Endothelial cell (in vitro differentiated cells): ENCODE measurements around the gene RNF125. TPM values are rescaled to one million over a fixed set of nuclear protein-coding genes. Genes with fewer than 3 reads are reported as not detected.

ENCODE experiments used
- DNase-seq: peaks from one replicate; pipeline ENCODE4 v3.0.0; 2021; ENCODE audit warnings: low spot score
- H3K27ac Mint-ChIP-seq: one replicate; pipeline ENCODE4 v1.8.0; 2021; ENCODE audit warnings: mixed read lengths, inconsistent platforms; ENCODE audit not compliant: unreplicated experiment
- H3K27me3 Mint-ChIP-seq: one replicate; pipeline ENCODE4 v1.8.0; 2021; ENCODE audit warnings: mild to moderate bottlenecking, moderate library complexity, mixed read lengths, inconsistent platforms; ENCODE audit not compliant: unreplicated experiment
- H3K36me3 Mint-ChIP-seq: one replicate; pipeline ENCODE4 v1.8.0; 2021; ENCODE audit warnings: mild to moderate bottlenecking, low read depth, mixed read lengths, inconsistent platforms; ENCODE audit not compliant: unreplicated experiment
- H3K4me1 Mint-ChIP-seq: one replicate; pipeline ENCODE4 v1.8.0; 2021; ENCODE audit warnings: mild to moderate bottlenecking, mixed read lengths, inconsistent platforms; ENCODE audit not compliant: unreplicated experiment
- H3K4me3 Mint-ChIP-seq: one replicate; pipeline ENCODE4 v1.8.0; 2021; ENCODE audit warnings: mild to moderate bottlenecking, mixed read lengths, inconsistent platforms; ENCODE audit not compliant: unreplicated experiment
- H3K9me3 Mint-ChIP-seq: one replicate; pipeline ENCODE4 v1.8.0; 2021; ENCODE audit warnings: mixed read lengths, inconsistent platforms; ENCODE audit not compliant: unreplicated experiment
- CTCF ChIP-seq: fragments of 200-600 bp; sonication (generic); IDR thresholded peaks from one replicate; pipeline ENCODE4 v1.5.0; 2021; ENCODE audit warnings: antibody characterized with exemption; ENCODE audit not compliant: unreplicated experiment
- total RNA-seq: library from RNA; stranded (reverse); fragmentation: NEBNext Ultra II Directional; extraction: Animal tissue kit (Norgen Biotek cat#: 25700); gene quantifications from one replicate; pipeline ENCODE4 v1.2.1, GENCODE V29; 2021; ENCODE audit not compliant: unreplicated experiment

RNF125 gene
- total RNA-seq, 1 donor from 2014 or later: 5.2 TPM

GRCh38 chr18:32025744-32026143 is 7.1 kb downstream of the RNF125 start:
- H3K4me3 Mint-ChIP-seq: no peak overlapping the region
- no peaks in the 10 kb centered on the region for H3K9me3 Mint-ChIP-seq
- H3K36me3 Mint-ChIP-seq: no peaks in the 10 kb centered on the region
- H3K27ac Mint-ChIP-seq: no peak overlapping the region
- H3K4me1 Mint-ChIP-seq: peaks cover 6% of the 10 kb centered on the region
- TF ChIP-seq CTCF: no peak
- no peak for DNase-seq
- no peaks in the 10 kb centered on the region for H3K27me3 Mint-ChIP-seq

GRCh38 chr18:32026491-32027086 is 8.0 kb downstream of the RNF125 start:
- Mint-ChIP-seq H3K4me1 (peaks cover 6% of the 10 kb centered on the region), H3K27me3 (no peaks in the 10 kb centered on the region), H3K9me3 (no peaks in the 10 kb centered on the region), H3K4me3 (no peak overlapping the region), H3K27ac (no peak overlapping the region), H3K36me3 (no peaks in the 10 kb centered on the region)
- TF ChIP-seq CTCF: no peak
- DNase-seq: no peak

GRCh38 chr18:32029558-32029957 is 10.9 kb downstream of the RNF125 start:
- Mint-ChIP-seq H3K27ac (no peak overlapping the region), H3K36me3 (no peaks in the 10 kb centered on the region), H3K27me3 (peaks cover 2% of the 10 kb centered on the region), H3K4me1 (no peaks in the 10 kb centered on the region), H3K4me3 (no peak overlapping the region), H3K9me3 (no peaks in the 10 kb centered on the region)
- no peak for DNase-seq
- no peak for TF ChIP-seq CTCF

DNA sequence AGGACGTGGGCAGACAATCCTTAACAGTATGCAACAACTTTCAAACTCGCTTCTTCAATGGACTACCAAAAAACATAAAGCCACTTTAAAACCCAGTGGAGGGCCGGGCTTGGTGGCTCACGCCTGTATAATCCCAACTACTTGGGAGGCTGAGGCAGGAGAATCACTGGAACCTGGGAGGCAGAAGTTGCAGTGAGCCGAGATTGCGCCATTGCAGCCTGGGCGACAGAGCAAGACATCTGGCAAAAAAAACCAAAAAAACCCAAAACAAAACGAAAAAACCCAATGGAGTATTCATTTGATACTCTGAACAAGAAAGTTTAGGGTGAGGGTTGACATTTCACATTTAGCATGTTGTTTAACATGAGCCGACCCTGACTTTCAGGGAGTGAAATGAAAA is 14.0 kb downstream of the RNF125 start:
- DNase-seq: no peak
- TF ChIP-seq CTCF: no peak
- no peaks in the 10 kb centered on the region for H3K4me1 Mint-ChIP-seq
- H3K9me3 Mint-ChIP-seq: no peaks in the 10 kb centered on the region
- H3K27ac Mint-ChIP-seq: no peak overlapping the region
- H3K36me3 Mint-ChIP-seq: peaks cover 7% of the 10 kb centered on the region
- no peak overlapping the region for H3K4me3 Mint-ChIP-seq
- H3K27me3 Mint-ChIP-seq: peaks cover 2% of the 10 kb centered on the region

- Mint-ChIP-seq H3K27me3 (peaks cover 2% of the 10 kb centered on the region), H3K4me1 (no peaks in the 10 kb centered on the region), H3K9me3 (no peaks in the 10 kb centered on the region), H3K36me3 (peaks cover 14% of the 10 kb centered on the region), H3K4me3 (no peak overlapping the region), H3K27ac (no peak overlapping the region)
- no peak for DNase-seq
- TF ChIP-seq CTCF: no peak
Measured at GRCh38 chr18:32036506-32037180, 18.0 kb downstream of the RNF125 start.
